Stimulated activated memory B cell treated with anti-CD40 and anti-IgM and Interleukin-4, amounts not matched to agents 10 μg/mL and 1 μg/mL and 100 μg/mL, for 72 hours (primary cell): ENCODE measurements around the gene MACC1.
"Not testable (repeated sequence)": the region's sequence is repeated elsewhere in the genome, so short reads cannot be mapped to it uniquely, and the experiment has no call there.

Experiments used
- ATAC-seq: fragments of 150-1000 bp; cut with Tn5 transposase; 2 replicates; pipeline ENCODE4 v1.10.0; 2021
- H3K27ac Mint-ChIP-seq: one replicate; pipeline ENCODE4 v1.8.0; 2022; ENCODE audit warnings: mild to moderate bottlenecking, mixed read lengths
- H3K27me3 Mint-ChIP-seq: one replicate; pipeline ENCODE4 v1.8.0; 2022; ENCODE audit warnings: mixed read lengths
- H3K36me3 Mint-ChIP-seq: one replicate; pipeline ENCODE4 v1.8.0; 2022; ENCODE audit warnings: mixed read lengths
- H3K4me1 Mint-ChIP-seq: one replicate; pipeline ENCODE4 v1.8.0; 2022; ENCODE audit warnings: mixed read lengths
- H3K4me3 Mint-ChIP-seq: one replicate; pipeline ENCODE4 v1.8.0; 2022; ENCODE audit warnings: mild to moderate bottlenecking, moderate library complexity, mixed read lengths
- H3K9me3 Mint-ChIP-seq: one replicate; pipeline ENCODE4 v1.8.0; 2022; ENCODE audit warnings: mixed read lengths

MACC1 gene

DNA sequence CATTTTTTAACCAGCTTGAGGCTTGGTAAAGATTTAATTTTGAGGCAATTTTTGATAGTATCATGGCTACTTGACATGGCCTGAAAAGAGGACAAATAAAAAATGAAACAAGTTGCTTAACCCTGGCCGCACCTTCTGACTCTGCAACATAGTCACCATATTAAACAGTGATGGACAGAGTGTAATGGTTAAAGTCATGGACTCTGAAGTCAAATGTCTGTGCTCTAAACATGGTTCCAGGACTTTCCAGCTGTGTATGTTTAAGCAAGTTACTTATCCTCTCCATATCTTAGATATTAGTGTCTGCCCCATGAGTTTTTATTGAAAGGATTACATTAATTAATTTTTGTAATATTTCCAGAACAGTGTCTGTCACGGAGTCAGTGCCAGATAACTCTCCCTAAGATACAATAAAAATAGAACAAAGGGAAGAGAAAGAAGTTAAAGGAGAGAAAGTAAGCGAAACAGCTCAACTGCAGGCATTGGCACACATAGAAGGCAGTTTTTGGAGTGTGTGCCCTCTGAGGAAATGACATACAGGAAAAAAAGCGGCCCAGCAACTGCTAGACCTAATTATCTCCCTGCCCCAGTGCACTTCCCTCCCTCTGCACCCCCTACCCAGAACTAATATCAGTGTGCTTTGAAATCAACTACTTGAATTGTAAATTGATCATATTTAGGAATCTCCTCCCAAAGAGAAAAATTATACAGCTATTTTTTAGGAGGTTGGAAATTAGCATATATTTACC is 65.3 kb downstream of the MACC1 start:
- Mint-ChIP-seq H3K4me1 (peaks cover 6% of the 10 kb centered on the region), H3K27ac (no peak overlapping the region), H3K4me3 (no peak overlapping the region), H3K27me3 (no peaks in the 10 kb centered on the region), H3K36me3 (peaks cover 14% of the 10 kb centered on the region), H3K9me3 (no peaks in the 10 kb centered on the region)
- no peak for ATAC-seq

DNA sequence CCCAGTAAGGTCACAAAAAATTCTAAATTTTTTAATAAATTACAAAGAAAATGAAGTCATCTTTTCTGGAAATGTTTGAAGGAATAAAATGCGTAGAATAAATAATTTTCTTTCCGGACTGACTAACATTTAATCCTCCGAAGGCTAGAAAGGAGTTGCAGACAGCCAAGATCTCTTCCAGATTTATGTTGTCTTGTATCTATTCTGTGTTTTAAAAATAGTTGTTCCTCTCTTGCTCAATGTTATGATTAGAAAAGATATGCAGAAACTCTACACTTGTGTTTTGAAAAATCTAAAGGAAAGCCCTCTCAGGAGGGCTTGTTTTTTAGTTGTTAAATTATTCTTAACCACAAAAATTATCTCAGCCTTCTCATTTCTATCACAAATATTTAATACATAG is 70.7 kb downstream of the MACC1 start:
- H3K36me3 Mint-ChIP-seq = peaks cover 33% of the 10 kb centered on the region
- no peaks in the 10 kb centered on the region for H3K9me3 Mint-ChIP-seq
- no peak overlapping the region for H3K4me3 Mint-ChIP-seq
- ATAC-seq = no peak
- H3K27me3 Mint-ChIP-seq = no peaks in the 10 kb centered on the region
- peaks cover 6% of the 10 kb centered on the region for H3K4me1 Mint-ChIP-seq
- no peak overlapping the region for H3K27ac Mint-ChIP-seq

DNA sequence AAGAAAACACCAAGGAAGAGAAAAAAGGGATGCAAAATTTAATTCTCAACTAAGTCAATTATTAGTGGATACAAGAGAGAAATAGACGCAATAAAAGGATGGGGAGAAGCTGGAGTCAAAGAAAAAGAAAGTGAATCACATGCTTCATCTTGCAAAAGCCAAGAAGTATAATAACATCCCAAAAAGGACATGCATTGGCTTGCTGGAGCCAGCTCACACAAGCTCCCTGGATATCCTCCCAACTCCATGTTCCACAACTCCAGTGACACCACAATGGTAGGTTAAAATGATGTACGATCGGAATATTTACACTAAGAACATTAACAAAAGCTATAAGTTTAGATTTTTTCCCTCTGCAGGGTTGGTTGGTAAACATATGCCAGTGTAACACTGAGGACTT is 72.4 kb downstream of the MACC1 start:
- H3K9me3 Mint-ChIP-seq = no peaks in the 10 kb centered on the region

DNA sequence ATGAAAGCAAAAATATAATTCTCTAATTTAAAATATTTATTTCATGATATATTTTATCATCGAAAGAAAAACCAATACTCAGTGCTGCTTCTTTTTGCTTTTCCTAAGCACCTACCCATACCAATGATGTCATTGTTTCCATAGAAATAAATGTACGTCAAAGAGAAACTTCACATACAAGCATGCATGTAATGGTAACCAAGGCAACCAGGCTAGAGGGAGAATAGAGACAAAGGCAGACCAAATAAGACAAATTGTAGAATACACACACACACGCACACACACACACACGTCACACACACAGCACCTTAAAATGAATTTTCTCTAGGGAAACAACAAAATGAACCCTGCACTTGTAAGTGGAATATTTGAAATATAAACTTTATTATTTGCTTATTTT is 75.5 kb downstream of the MACC1 start:
- ATAC-seq = no peak
- H3K9me3 Mint-ChIP-seq = no peaks in the 10 kb centered on the region
- H3K4me1 Mint-ChIP-seq = peaks cover 7% of the 10 kb centered on the region
- peaks cover 36% of the 10 kb centered on the region for H3K36me3 Mint-ChIP-seq
- H3K27me3 Mint-ChIP-seq = no peaks in the 10 kb centered on the region
- H3K4me3 Mint-ChIP-seq = no peak overlapping the region
- H3K27ac Mint-ChIP-seq = no peak overlapping the region

More for the DNA sequence above, 72.4 kb downstream of the MACC1 start:
- no peak overlapping the region for H3K4me3 Mint-ChIP-seq
- peaks cover 39% of the 10 kb centered on the region for H3K36me3 Mint-ChIP-seq
- peaks cover 7% of the 10 kb centered on the region for H3K4me1 Mint-ChIP-seq
- H3K27ac Mint-ChIP-seq = no peak overlapping the region
- ATAC-seq = no peak
- no peaks in the 10 kb centered on the region for H3K27me3 Mint-ChIP-seq

DNA sequence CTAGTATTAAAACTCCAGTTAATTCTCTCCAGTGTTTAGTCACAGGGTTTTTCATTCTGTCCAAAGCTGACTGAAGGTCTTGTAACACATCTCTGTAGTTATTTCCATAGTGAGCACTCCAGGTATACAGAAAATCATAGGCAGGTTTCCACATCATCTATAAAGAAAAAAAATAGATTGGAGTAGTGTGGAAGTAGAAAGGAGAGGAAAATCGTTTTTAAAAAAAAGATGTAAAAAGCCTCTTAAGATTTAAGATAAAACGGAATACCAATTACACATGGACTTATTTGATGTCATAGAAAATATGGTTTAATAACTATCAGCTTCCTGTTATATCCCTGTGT is 76.2 kb downstream of the MACC1 start:
- ATAC-seq = no peak
- Mint-ChIP-seq H3K4me1 (peaks cover 7% of the 10 kb centered on the region), H3K36me3 (peaks cover 35% of the 10 kb centered on the region), H3K4me3 (no peak overlapping the region), H3K9me3 (no peaks in the 10 kb centered on the region), H3K27me3 (no peaks in the 10 kb centered on the region), H3K27ac (no peak overlapping the region)

DNA sequence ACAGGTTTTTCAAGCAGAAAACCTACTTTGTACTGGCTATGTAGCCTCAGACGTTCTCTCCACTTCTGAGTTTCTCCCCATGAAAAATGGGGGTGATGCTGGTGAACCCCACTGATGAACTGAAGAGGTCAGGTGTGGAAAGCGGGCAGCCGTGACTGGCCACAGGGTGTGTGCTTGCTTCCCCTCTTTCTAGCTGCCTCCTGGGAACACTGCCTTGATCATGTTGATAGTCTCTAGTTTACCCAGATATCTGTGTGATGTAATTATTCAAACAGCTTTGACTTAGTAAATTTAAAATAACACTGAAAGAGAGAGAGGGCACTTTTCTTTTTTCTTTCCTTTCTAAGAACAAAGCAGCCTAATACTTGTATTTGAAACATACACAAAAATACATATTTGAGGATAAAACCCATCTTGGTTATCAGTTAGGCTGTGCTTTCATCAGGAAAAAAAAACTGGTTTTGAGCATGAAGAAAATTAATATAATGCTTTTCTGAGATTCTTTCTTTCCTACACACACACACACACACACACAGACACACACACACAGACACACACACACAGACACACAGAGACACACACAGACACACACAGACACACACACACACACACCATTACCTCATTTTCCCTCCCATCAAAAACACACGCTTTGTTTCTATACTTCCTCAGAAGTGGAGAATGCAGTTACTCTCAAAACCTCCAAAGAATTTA is 76.7 kb downstream of the MACC1 start:
- H3K27me3 Mint-ChIP-seq = no peaks in the 10 kb centered on the region
- no peak overlapping the region for H3K27ac Mint-ChIP-seq
- peaks cover 7% of the 10 kb centered on the region for H3K4me1 Mint-ChIP-seq
- H3K4me3 Mint-ChIP-seq = no peak overlapping the region
- peaks cover 32% of the 10 kb centered on the region for H3K36me3 Mint-ChIP-seq
- ATAC-seq = no peak
- H3K9me3 Mint-ChIP-seq = no peaks in the 10 kb centered on the region

DNA sequence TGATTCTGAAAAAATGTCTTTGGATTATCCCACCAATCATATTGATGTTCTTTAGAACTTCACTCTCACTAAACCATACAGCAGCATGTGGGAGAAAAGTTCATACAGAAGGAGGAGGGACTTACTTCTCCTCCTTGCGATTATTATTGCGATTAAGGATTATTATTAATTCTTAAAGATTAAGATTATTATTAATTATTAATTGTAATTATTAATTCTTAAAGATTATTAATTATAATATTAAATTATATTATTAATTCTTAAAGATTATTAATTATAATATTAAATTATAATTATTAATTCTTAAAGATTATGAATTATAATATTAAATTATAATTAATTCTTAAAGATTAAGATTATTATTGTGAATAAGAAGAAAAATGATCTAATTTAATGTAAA is 80.5 kb downstream of the MACC1 start:
- no peak for ATAC-seq
- Mint-ChIP-seq H3K4me1 (peaks cover 7% of the 10 kb centered on the region), H3K9me3 (no peaks in the 10 kb centered on the region), H3K27ac (no peak overlapping the region), H3K4me3 (no peak overlapping the region), H3K36me3 (peaks cover 12% of the 10 kb centered on the region), H3K27me3 (no peaks in the 10 kb centered on the region)

DNA sequence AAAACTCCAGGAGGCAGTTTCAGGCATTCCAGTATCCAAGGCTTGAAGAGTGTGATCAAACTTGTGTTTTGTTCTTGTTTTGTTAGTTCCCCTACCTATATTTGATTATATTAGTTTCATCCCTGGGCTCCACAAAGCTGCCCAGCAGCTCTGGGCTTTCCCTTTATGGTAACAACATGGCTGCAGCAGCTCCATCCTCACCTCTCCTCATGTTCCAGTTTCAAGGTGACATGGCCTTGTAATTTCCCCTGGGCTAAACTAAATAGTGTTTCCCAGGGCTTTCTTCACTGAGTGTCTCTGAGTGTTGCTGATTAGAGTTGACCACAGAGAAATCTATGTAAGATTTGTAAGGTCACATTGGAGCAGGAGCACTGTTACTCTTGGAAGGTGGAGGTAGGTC is 83.4 kb downstream of the MACC1 start:
- Mint-ChIP-seq H3K9me3 (no peaks in the 10 kb centered on the region), H3K36me3 (no peaks in the 10 kb centered on the region), H3K4me1 (no peaks in the 10 kb centered on the region), H3K27me3 (no peaks in the 10 kb centered on the region), H3K4me3 (no peak overlapping the region), H3K27ac (no peak overlapping the region)
- no peak for ATAC-seq

DNA sequence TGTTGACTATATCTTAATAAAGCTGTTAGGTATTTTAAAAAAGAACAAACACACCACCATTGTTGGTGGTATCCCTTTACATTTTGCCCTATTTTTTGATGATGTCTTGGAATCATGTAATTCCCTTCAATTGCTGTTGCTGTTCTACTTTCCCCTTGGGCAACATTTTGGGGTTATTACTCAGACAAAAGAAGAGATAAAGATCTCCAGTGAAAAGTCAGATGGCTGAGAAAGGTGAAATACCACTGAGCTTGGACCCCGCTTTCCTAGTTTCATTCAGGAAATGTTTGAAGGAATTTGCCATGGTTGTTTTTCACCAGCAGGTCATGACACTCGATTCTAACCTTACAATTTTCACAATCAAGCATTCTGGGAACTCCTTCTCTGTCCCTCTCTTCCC is 84.6 kb downstream of the MACC1 start:
- ATAC-seq = no peak
- Mint-ChIP-seq H3K36me3 (no peaks in the 10 kb centered on the region), H3K4me1 (no peaks in the 10 kb centered on the region), H3K27ac (no peak overlapping the region), H3K4me3 (no peak overlapping the region), H3K9me3 (no peaks in the 10 kb centered on the region), H3K27me3 (no peaks in the 10 kb centered on the region)

DNA sequence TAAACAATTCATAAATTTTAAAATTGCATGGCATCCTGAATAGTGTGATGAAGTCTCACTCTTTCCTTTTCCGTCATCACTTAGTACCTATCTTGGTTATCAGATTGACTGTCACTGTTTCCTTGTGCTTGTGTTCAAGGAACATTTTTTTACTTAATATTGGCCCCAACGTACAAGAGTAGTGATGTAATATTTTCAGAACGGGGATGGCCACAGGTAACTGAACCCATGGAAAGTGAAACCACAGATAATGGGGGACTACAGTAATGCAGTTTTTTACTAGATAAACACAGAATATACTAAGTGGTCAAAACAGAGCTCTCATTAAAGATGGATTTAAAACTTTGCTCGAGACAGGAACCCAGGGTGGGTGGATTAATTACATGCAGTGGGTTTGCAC is 85.4 kb downstream of the MACC1 start:
- no peak for ATAC-seq
- no peaks in the 10 kb centered on the region for H3K9me3 Mint-ChIP-seq
- H3K4me1 Mint-ChIP-seq = no peaks in the 10 kb centered on the region
- H3K27me3 Mint-ChIP-seq = no peaks in the 10 kb centered on the region
- no peak overlapping the region for H3K4me3 Mint-ChIP-seq
- no peak overlapping the region for H3K27ac Mint-ChIP-seq
- H3K36me3 Mint-ChIP-seq = no peaks in the 10 kb centered on the region

DNA sequence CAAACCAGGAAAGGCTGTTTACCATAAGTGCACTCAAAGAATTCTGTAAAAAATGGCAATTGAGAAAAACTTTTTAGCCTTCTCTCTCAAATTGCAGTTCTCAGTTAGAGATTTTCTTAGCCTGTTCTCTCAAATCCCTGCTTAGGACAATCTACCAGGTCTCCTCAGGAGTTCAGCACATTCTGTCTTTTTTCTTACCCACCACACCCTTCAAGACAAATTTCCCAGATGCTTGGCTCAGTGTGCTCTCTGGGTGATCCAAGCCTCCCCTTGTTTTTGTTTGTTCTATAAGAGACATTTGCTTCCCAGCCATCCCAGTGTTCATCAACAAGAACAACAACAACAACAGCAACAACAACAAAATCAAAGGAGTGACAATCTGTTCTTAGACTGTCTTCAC is 87.3 kb downstream of the MACC1 start:
- no peak overlapping the region for H3K4me3 Mint-ChIP-seq

DNA sequence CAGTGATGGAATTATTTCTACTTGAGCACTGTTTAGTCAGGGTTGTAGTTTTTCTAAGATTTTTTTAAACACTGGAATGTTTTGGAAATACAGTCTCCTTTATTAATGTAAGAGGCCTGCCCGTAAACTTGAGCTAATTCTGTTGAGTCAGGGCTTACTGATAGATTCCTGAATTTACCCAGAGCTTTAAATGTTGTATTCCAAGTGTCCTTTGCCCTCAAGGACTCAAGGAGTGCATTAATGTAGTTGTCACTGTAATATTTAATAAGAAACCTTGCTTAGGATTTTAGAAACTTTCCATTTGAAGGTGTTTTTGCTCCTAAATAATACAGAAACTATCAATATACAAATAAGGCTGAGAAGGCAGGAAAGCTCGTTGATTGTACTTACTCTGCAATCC is 89.2 kb downstream of the MACC1 start:
- Mint-ChIP-seq H3K27ac (no peak overlapping the region), H3K4me3 (no peak overlapping the region), H3K9me3 (no peaks in the 10 kb centered on the region), H3K36me3 (no peaks in the 10 kb centered on the region), H3K27me3 (no peaks in the 10 kb centered on the region), H3K4me1 (no peaks in the 10 kb centered on the region)
- ATAC-seq = no peak

More for the DNA sequence above, 87.3 kb downstream of the MACC1 start:
- H3K27ac Mint-ChIP-seq = no peak overlapping the region
- ATAC-seq = no peak
- H3K27me3 Mint-ChIP-seq = no peaks in the 10 kb centered on the region
- no peaks in the 10 kb centered on the region for H3K36me3 Mint-ChIP-seq
- H3K4me1 Mint-ChIP-seq = no peaks in the 10 kb centered on the region
- no peaks in the 10 kb centered on the region for H3K9me3 Mint-ChIP-seq

DNA sequence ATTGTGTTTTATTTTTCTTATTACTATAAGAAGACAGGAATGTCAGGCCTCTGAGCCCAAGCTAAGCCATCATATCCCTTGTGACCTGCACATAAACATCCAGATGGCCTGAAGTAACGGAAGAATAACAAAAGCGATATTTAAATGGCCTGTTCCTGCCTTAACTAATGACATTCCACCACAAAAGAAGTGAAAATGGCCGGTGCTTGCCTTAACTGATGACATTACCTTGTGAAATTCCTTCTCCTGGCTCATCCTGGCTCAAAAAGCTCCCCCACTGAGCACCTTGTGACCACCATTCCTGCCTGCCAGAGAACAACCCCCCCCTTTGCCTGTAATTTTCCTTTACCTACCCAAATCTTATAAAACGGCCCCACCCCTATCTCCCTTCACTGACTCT is 91.1 kb downstream of the MACC1 start:
- not testable (repeated sequence) for H3K27ac Mint-ChIP-seq, H3K36me3 Mint-ChIP-seq, H3K9me3 Mint-ChIP-seq

DNA sequence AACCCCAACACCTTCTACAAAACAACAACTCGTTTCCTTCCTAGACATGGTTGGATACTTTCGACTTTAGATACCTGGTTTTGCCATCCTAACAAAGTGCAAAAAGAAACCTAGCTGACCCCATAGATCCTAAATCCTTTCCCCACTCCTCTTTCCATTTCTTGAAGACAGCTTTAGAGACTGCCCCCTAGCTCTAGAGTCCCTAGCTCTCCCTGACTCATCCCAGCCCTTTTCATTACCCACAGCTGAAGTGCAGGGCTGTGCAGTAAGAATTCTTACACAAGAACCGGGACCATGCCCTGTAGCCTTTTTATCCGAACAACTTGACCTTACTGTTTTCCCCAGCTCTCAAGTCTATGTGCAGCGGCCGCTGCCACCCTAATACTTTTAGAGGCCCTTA is 93.1 kb downstream of the MACC1 start:
- not testable (repeated sequence) for H3K9me3 Mint-ChIP-seq, H3K4me3 Mint-ChIP-seq, H3K27ac Mint-ChIP-seq, H3K27me3 Mint-ChIP-seq, ATAC-seq, H3K36me3 Mint-ChIP-seq, H3K4me1 Mint-ChIP-seq

More for the DNA sequence above, 91.1 kb downstream of the MACC1 start:
- H3K27me3 Mint-ChIP-seq, ATAC-seq, H3K4me1 Mint-ChIP-seq, H3K4me3 Mint-ChIP-seq: not testable (repeated sequence)

DNA sequence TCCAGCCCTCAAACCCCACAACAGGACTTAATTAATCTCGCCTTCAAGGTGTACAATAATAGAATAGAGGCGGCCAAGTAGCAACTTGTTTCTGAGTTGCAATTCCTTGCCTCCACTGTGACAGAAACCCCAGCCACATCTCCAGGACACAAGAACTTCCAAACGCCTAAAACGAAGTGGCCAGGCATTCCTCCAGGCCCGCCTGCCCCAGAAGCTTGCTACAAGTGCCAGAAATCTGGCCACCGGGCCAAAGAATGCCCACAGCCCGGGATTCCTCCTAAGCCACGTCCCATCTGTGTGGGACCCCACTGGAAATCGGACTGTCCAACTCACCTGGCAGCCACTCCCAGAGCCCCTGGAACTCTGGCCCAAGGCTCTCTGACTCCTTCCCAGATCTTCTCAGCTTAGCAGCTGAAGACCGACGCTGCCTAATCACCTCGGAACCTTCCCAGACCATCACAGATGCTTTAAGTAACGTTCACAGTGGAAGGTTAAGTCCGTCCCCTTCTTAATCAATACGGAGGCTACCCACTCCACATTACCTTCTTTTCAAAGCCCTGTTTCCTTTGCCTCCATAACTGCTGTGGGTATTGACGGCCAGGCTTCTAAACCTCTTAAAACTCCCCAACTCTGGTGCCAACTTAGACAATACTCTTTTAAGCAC is 94.4 kb downstream of the MACC1 start:
- H3K4me3 Mint-ChIP-seq, H3K9me3 Mint-ChIP-seq, H3K27me3 Mint-ChIP-seq, H3K36me3 Mint-ChIP-seq, H3K27ac Mint-ChIP-seq, ATAC-seq, H3K4me1 Mint-ChIP-seq: not testable (repeated sequence)

DNA sequence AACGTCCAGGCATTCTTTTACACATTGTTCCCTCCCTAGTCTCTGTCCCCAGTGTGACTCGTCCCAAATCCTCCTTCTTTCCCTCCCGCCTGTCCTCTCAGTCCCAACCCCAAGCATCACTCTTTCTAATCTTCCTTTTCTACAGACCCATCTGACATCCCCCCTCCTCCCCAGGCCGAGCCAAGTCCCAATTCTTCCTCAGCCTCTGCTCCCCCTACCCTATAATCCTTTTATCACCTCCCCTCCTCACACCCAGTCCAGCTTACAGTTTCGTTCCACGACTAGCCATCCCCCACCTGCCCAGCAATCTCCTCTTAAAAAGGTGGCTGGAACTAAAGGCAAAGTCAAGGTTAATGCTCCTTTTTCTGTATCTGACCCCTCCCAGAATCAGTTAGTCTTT is 95.1 kb downstream of the MACC1 start:
- Mint-ChIP-seq H3K27me3 (no peaks in the 10 kb centered on the region), H3K4me1 (no peaks in the 10 kb centered on the region), H3K4me3 (no peak overlapping the region), H3K27ac (no peak overlapping the region), H3K36me3 (peaks cover 7% of the 10 kb centered on the region), H3K9me3 (no peaks in the 10 kb centered on the region)
- no peak for ATAC-seq
